Smooth muscle cell (in vitro differentiated cells): ENCODE data around the gene SLC46A1. TPM values are rescaled to one million over a fixed set of nuclear protein-coding genes. Genes with fewer than 3 reads are reported as not detected.

ENCODE experiments used
- DNase-seq: peaks from one replicate; lab custom pipeline; 2025; ENCODE audit not compliant: unreplicated experiment; lab: John Stamatoyannopoulos, UW
- H2AFZ ChIP-seq: fragments of 200-600 bp; sonication (generic); 2 replicates; pipeline ENCODE4 v1.6.0; 2016; ENCODE audit warnings: antibody characterized with exemption, low read depth, mild to moderate bottlenecking
- H3F3A ChIP-seq: fragments of 200-600 bp; sonication (generic); 2 replicates; pipeline ENCODE4 v1.6.0; 2017; ENCODE audit warnings: antibody characterized with exemption, low read depth
- H3K27ac ChIP-seq: fragments of 200-600 bp; sonication (generic); 2 replicates; pipeline ENCODE4 v1.5.1; 2016; ENCODE audit warnings: low read depth, mild to moderate bottlenecking
- H3K27me3 ChIP-seq: fragments of 200-600 bp; sonication (generic); 2 replicates; pipeline ENCODE4 v1.6.1; 2016; ENCODE audit warnings: low read depth, mild to moderate bottlenecking
- H3K36me3 ChIP-seq: fragments of 200-600 bp; sonication (generic); 2 replicates; pipeline ENCODE4 v1.5.1; 2016; ENCODE audit warnings: low read depth
- H3K4me1 ChIP-seq: fragments of 200-600 bp; sonication (generic); 2 replicates; pipeline ENCODE4 v1.5.1; 2016; ENCODE audit warnings: low read depth
- H3K4me2 ChIP-seq: fragments of 200-600 bp; sonication (generic); 2 replicates; pipeline ENCODE4 v1.6.0; 2016; ENCODE audit warnings: mild to moderate bottlenecking
- H3K4me3 ChIP-seq: fragments of 200-600 bp; sonication (generic); 2 replicates; pipeline ENCODE4 v1.5.1; 2016; ENCODE audit warnings: mild to moderate bottlenecking
- H3K79me2 ChIP-seq: fragments of 200-600 bp; sonication (generic); 2 replicates; pipeline ENCODE4 v1.6.0; 2016; ENCODE audit warnings: low read depth, mild to moderate bottlenecking
- H3K9ac ChIP-seq: fragments of 200-600 bp; sonication (generic); 2 replicates; pipeline ENCODE4 v1.6.0; 2016; ENCODE audit warnings: low read depth
- H3K9me3 ChIP-seq: fragments of 200-600 bp; sonication (generic); replicated peaks from 2 replicates; pipeline ENCODE4 v1.5.1; 2016; ENCODE audit warnings: low read depth
- H4K20me1 ChIP-seq: fragments of 200-600 bp; sonication (generic); 2 replicates; pipeline ENCODE4 v1.6.0; 2016; ENCODE audit warnings: low read depth
- CTCF ChIP-seq: fragments of 200-600 bp; sonication (generic); IDR thresholded peaks from 2 replicates; pipeline ENCODE4 v1.5.1; 2017; ENCODE audit warnings: borderline replicate concordance, mild to moderate bottlenecking, antibody characterized with exemption; ENCODE audit not compliant: insufficient read depth, poor library complexity, severe bottlenecking
- WGBS: methylation state at CpG from one replicate; pipeline ENCODE4 v1.1.7; 2016; ENCODE audit warnings: low lambda C conversion rate; 5-methylcytosine and 5-hydroxymethylcytosine counted together
- polyA plus RNA-seq: library from polyadenylated mRNA; unstranded; fragments of >200 nt; fragmentation: Nextera tagmentation; extraction: Ambion mirVana; gene quantifications from 2 replicates; pipeline ENCODE4 v1.2.1, GENCODE V29; 2016
- total RNA-seq: library from RNA; depleted of rRNA; stranded (reverse); fragments of >200 nt; gene quantifications from 2 replicates; pipeline ENCODE4 v1.2.3, GENCODE V29; 2014

The SLC46A1 gene
- total and polyA plus RNA-seq, 2 experiments from 2014 or later = 7.0 to 20.9 TPM

- peaks cover 19% of the 10 kb centered on the region for H3K79me2 ChIP-seq
- H3K9ac ChIP-seq = no peak overlapping the region
- TF ChIP-seq CTCF = no peak
- no peaks in the 10 kb centered on the region for H3K27me3 ChIP-seq
- peaks cover 5% of the 10 kb centered on the region for H3F3A ChIP-seq
- no peak for DNase-seq
- peak overlapping the region; percentile 94 for H3K4me2 ChIP-seq
- peak overlapping the region; percentile 62 for H3K27ac ChIP-seq
- peaks cover 20% of the 10 kb centered on the region for H3K4me1 ChIP-seq
- H3K36me3 ChIP-seq = no peaks in the 10 kb centered on the region
- peaks cover 43% of the 10 kb centered on the region for H4K20me1 ChIP-seq
- H3K4me3 ChIP-seq = peak overlapping the region; percentile 68
- no peaks in the 10 kb centered on the region for H3K9me3 ChIP-seq
- WGBS = 19% methylated on average over 26 of the region's 53 CpGs
- no peak overlapping the region for H2AFZ ChIP-seq
Observed at GRCh38 chr17:28372203-28372944, 33.6 kb downstream of the SLC46A1 start.

GRCh38 chr17:28371245-28372202 is 34.5 kb downstream of the SLC46A1 start, which contains the start of gene SARM1:
Gene SARM1, plus strand, starts transcription at chr17:28371694. Its CDS starts 339 bp downstream, at chr17:28372033.
- peaks cover 20% of the 10 kb centered on the region for H3K4me1 ChIP-seq
- peak within 1 kb of the TSS; percentile 68 for H3K4me3 ChIP-seq
- H3K4me2 ChIP-seq = peak within 1 kb of the TSS; percentile 94
- H4K20me1 ChIP-seq = peaks cover 38% of the 10 kb centered on the region
- peaks cover 5% of the 10 kb centered on the region for H3F3A ChIP-seq
- peak; percentile 84 for DNase-seq
- H3K79me2 ChIP-seq = peaks cover 19% of the 10 kb centered on the region
- peak within 1 kb of the TSS; percentile 39 for H3K9ac ChIP-seq
- peak within 1 kb of the TSS; percentile 72 for H2AFZ ChIP-seq
- H3K27ac ChIP-seq = peak within 1 kb of the TSS; percentile 67
- H3K9me3 ChIP-seq = no peaks in the 10 kb centered on the region
- no peaks in the 10 kb centered on the region for H3K36me3 ChIP-seq
- TF ChIP-seq CTCF = no peak
- 3% methylated on average over 55 of the region's 80 CpGs for WGBS
- H3K27me3 ChIP-seq = no peaks in the 10 kb centered on the region

- H3K4me1 ChIP-seq = peaks cover 20% of the 10 kb centered on the region
- H3K27me3 ChIP-seq = no peaks in the 10 kb centered on the region
- H3F3A ChIP-seq = peaks cover 5% of the 10 kb centered on the region
- H4K20me1 ChIP-seq = peaks cover 34% of the 10 kb centered on the region
- H3K27ac ChIP-seq = peak overlapping the region; percentile 67
- no peak for TF ChIP-seq CTCF
- no peak overlapping the region for H2AFZ ChIP-seq
- no peaks in the 10 kb centered on the region for H3K36me3 ChIP-seq
- H3K79me2 ChIP-seq = peaks cover 19% of the 10 kb centered on the region
- whole genome bisulfite sequencing = 67% methylated on average over 1 of the region's 1 CpG
- H3K4me3 ChIP-seq = peak overlapping the region; percentile 68
- DNase-seq = no peak
- H3K9me3 ChIP-seq = no peaks in the 10 kb centered on the region
- H3K4me2 ChIP-seq = peak overlapping the region; percentile 94
- peak overlapping the region; percentile 29 for H3K9ac ChIP-seq
Observed at GRCh38 chr17:28370744-28371103, 35.3 kb downstream of the SLC46A1 start.
